GM19035 (cell line): Measurements from ENCODE around the gene SLC24A2.

ENCODE experiments used
- ATAC-seq: cut with Tn5 transposase; IDR thresholded peaks from one replicate; pipeline ENCODE4 v1.9.1; 2021; ENCODE audit not compliant: unreplicated experiment

SLC24A2 gene

DNA sequence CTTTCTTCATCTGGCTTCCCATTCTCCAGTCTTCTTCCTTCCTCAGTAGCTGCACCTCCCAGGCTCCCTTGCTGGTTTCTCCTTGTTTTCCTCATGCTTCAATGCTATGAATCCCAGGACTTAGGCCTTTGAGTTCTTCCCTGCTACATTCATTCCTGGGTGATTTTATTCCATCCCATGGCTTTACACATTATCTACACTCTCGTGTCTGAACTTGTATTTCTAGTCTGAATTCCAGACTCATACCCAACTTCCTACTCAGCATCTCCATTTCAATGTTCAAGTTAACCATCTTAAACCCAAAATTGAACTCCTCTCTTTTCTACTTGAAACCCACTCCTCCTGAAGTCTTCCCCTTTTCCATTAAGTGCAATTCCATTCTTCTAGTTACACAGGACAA, 20.0 kb downstream of the SLC24A2 start:
- ATAC-seq = no peak

DNA sequence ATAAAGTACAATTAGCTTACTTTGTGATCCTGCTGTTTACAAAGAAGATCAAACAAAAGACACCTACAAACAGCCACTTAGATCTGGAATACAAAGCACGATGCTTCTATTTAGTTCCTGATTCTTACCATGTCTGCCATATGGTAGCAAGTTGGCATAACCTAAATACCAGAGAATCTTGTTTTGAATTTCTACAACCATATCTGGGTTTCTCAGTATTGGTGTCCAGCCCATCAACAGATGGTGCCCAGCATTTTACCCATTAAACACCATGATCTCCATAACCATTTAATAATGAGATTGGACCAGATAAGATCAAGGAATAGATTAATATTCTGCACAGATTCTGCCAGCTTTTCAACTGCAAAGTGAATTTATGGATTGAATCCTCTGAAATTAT, 29.8 kb downstream of the SLC24A2 start:
- no peak for ATAC-seq

DNA sequence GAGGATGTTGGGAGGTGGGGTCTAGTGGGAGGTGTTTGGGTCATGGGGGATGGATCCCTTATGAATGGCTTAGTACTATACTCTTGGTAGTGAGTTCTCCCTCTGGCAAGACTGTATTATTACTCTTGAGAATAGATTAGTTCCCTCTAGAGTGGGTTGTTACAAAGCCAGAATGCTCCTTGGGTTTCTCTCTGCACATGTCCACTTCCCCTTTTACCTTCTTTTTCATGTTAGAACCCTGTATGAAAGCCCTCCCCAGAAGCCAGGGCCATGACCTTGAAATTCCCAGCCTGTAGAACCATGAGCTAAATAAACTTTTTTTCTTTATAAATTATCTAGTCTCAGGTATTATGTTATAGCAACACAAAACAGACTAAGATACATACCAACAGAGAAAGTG, 31.1 kb downstream of the SLC24A2 start:
- ATAC-seq = no peak

DNA sequence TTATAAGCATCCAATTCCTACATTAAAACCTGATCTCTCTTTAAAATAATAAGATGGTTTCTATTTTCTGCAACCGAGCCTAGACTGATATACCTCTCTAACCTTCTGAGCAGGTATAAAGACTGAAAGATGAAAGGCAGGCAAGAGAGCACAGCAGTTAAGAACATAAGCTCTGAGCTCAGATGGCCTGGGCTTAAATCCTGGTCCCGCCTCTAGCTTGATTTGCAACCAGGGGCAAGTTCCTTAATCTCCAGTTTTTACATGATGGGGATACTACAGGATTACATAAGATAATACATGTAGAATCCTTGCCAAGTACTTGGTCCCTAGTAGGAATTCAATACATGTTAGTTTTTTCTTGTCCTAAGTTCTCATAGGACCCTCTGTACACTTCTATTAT, 33.9 kb downstream of the SLC24A2 start:
- ATAC-seq = no peak

DNA sequence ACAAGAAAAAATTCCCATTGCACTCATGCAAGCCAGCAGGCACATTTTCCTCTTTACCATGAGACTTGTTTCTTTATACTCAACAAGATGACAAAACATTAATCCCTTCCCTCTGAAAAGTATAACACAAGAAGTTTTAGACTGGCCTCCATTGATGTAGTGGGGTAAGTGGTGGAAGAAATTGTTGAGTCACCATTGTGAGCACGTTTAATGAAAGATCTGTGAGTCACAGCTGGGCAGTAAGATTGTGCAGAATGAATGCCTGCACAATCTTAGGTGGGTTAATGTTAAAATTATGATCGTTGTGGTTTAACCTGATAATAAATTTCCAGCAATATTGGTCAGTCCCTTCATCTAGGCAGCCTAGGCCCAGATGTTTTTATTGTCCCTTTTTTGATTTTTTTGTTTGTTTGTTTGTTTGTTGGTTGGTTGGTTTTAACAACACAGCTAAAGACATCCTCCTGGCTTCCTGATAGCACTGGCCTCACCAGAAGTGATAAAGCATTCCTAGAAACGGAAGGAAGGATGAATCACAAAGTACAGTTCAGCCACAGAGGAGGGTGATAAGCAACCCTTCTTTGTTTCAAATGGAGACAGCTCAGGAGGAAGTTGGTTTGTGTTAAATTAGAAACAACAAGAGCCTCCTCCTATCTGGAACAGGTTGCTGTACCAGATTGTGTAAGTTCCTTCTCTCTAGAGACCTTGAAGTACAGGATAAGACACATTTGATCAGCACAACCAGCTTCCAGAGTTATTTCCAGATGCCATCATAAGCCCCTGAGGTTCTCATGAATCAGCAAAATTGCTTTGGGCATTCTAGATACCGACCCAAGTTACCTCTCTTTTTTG, 40.3 kb downstream of the SLC24A2 start:
- ATAC-seq = no peak

DNA sequence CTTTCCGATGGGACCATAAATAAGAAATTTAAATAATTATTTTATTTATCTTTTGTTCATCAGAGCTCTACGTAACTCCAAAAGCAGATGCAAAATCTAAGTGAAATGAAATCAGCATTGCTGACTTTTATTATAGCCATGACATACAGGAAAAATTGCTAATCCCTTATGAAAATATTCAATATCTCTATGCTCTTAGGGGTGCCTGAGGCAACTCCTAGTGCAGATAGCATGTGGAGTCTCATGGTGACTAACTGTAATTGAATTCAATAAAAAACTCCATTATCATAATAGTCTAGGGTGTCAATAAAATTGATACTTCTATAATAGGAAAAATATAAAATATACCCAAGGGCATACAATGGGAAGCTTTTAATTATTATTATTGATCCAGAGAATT, 42.6 kb downstream of the SLC24A2 start:
- no peak for ATAC-seq

DNA sequence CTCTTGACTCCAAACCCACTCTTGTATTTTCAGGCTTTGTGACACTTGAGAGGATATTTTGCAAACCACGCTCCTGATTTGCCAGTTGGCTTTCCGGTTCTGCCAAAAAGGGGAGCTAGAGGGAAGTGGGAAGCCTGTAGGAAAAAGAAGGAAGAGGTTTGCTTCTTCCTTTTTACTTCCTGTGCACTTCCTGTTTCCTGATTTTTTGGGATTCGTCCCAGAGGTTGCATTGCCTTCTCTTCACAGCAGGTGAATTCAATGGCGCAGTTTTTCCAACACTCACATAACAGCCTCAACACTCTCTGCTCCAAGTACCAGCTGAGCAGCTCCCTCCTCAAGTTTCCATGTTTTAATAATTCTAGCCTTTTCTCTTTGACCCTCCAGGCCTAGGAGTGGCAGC, 47.7 kb downstream of the SLC24A2 start:
- no peak for ATAC-seq
